OCI-LY3 (cell line): ENCODE measurements around the gene QPCT.
A peak's percentile ranks its signal among the peaks of the same experiment; 100 is the strongest.

ENCODE experiments used
- H2AFZ ChIP-seq: fragments of 200-600, 300-600 bp; shearing (Covaris generic); 2 replicates; pipeline ENCODE4 v1.6.0; 2014; ENCODE audit warnings: antibody characterized with exemption, low read depth, low read length
- H3K27ac ChIP-seq: fragments of 200-600, 300-600 bp; sonication (generic); 2 replicates; pipeline ENCODE4 v1.5.1; 2014; ENCODE audit warnings: mild to moderate bottlenecking, low read length, moderate library complexity, mixed read lengths
- H3K27me3 ChIP-seq: fragments of 200-600, 300-600 bp; sonication (generic); 2 replicates; pipeline ENCODE4 v1.6.1; 2014; ENCODE audit warnings: low read depth, low read length, mixed read lengths
- H3K36me3 ChIP-seq: fragments of 200-600, 300-600 bp; sonication (generic); replicated peaks from 2 replicates; pipeline ENCODE3; 2014; ENCODE audit warnings: low read depth, low read length, mixed read lengths
- H3K4me1 ChIP-seq: fragments of 300-600, 200-600 bp; sonication (generic); 2 replicates; pipeline ENCODE4 v1.6.1; 2014; ENCODE audit warnings: low read length, mixed read lengths
- H3K4me2 ChIP-seq: fragments of 200-600, 300-600 bp; sonication (generic); 2 replicates; pipeline ENCODE4 v1.6.1; 2014; ENCODE audit warnings: low read length, mixed read lengths
- H3K4me3 ChIP-seq: fragments of 300-600, 200-600 bp; sonication (generic); 2 replicates; pipeline ENCODE4 v1.5.1; 2014; ENCODE audit warnings: antibody characterized with exemption, mild to moderate bottlenecking, low read length, moderate library complexity
- H3K79me2 ChIP-seq: fragments of 300-600, 200-600 bp; shearing (Covaris generic); 2 replicates; pipeline ENCODE4 v1.6.1; 2014; ENCODE audit warnings: mild to moderate bottlenecking, low read length, mixed read lengths
- H3K9ac ChIP-seq: fragments of 300-600, 200-600 bp; shearing (Covaris generic); 2 replicates; pipeline ENCODE4 v1.6.0; 2014; ENCODE audit warnings: mild to moderate bottlenecking, low read length, moderate library complexity
- H3K9me3 ChIP-seq: fragments of 200-600, 300-600 bp; shearing (Covaris generic); 2 replicates; pipeline ENCODE4 v1.6.1; 2014; ENCODE audit warnings: low read length, mixed read lengths; ENCODE audit not compliant: insufficient read depth
- H4K20me1 ChIP-seq: fragments of 200-600, 300-600 bp; sonication (generic); 2 replicates; pipeline ENCODE4 v1.6.1; 2016; ENCODE audit warnings: low read length, mixed read lengths; ENCODE audit not compliant: insufficient read depth
- EZH2phosphoT487 ChIP-seq: fragments of 200-600 bp; shearing (Covaris generic); IDR thresholded peaks from 2 replicates; pipeline ENCODE4 v1.6.1; 2018; ENCODE audit warnings: antibody characterized with exemption, mixed run types, low read depth
- TF ChIP-seq, protein P1 (sequence below): fragments of 200-600, 300-600 bp; sonication (generic); IDR thresholded peaks from 2 replicates; pipeline ENCODE4 v1.5.1; 2014; ENCODE audit warnings: antibody characterized with exemption, low read length, low read depth

QPCT gene

DNA sequence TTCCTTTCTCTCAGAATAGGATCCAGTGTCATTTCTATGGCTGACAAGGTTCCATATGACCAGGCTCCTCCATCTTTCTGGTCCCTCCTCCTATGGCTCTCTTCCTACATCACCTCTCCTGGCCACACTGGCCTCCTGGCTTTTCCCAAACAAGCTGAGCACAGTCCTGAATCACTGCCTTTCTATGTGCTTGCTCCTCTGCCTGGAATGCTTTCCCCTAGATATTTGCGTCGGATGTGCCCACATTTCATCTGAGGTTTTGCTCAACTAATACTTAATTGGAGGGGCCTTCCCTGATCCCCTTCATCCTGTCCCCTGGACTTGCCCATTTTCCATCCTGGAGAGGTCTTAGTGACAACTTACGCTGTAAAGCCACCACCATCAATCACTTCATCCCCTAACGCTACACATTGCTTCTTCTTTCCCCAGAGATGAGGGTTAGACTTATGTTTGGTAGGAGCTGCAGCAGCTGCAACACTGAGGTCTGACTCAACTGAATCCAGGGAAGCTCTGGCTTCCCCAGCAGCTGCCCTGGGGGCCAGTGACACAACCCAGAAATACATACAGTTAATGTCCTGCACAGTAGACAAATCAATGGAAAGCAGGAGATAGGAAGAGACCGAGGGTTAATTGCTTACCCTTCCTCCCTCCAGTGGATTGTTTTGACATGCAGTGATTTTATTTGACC, 42.9 kb downstream of the QPCT start:
- Histone ChIP-seq H3K4me1 (peaks cover 49% of the 10 kb centered on the region), H3K36me3 (no peaks in the 10 kb centered on the region), H3K4me2 (no peak overlapping the region), H4K20me1 (no peaks in the 10 kb centered on the region), H3K27me3 (peaks cover 21% of the 10 kb centered on the region), H3K9me3 (no peaks in the 10 kb centered on the region), H3K79me2 (no peaks in the 10 kb centered on the region), H2AFZ (no peak overlapping the region), H3K9ac (no peak overlapping the region), H3K27ac (no peak overlapping the region), H3K4me3 (no peak overlapping the region)
- no peak for TF ChIP-seq EZH2phosphoT487

DNA sequence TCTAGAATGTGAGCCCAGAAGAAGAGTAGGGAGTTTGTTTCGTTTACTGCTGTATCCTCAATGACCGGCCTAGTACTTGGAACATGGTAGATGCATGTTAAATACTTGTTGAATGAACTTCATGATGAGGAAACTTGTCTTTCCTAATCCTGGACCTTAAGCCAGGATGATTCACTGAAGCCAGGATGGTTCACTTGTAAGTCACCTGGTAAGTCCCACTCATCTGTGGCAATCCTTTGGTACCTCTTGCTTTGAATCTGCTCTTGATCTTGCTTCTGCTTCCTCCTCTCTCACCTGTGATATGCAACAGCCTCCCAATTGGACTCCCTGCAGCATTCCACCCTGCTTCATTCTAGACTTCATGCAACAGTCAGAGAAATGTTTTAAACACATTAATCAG, 43.6 kb downstream of the QPCT start:
- H2AFZ ChIP-seq, result no peak overlapping the region
- no peak overlapping the region for H3K9ac ChIP-seq
- no peaks in the 10 kb centered on the region for H3K79me2 ChIP-seq
- no peak overlapping the region for H3K4me3 ChIP-seq
- H3K4me1 ChIP-seq, result peaks cover 49% of the 10 kb centered on the region
- no peak overlapping the region for H3K27ac ChIP-seq
- no peaks in the 10 kb centered on the region for H4K20me1 ChIP-seq
- H3K9me3 ChIP-seq, result no peaks in the 10 kb centered on the region
- TF ChIP-seq, protein P1, sequence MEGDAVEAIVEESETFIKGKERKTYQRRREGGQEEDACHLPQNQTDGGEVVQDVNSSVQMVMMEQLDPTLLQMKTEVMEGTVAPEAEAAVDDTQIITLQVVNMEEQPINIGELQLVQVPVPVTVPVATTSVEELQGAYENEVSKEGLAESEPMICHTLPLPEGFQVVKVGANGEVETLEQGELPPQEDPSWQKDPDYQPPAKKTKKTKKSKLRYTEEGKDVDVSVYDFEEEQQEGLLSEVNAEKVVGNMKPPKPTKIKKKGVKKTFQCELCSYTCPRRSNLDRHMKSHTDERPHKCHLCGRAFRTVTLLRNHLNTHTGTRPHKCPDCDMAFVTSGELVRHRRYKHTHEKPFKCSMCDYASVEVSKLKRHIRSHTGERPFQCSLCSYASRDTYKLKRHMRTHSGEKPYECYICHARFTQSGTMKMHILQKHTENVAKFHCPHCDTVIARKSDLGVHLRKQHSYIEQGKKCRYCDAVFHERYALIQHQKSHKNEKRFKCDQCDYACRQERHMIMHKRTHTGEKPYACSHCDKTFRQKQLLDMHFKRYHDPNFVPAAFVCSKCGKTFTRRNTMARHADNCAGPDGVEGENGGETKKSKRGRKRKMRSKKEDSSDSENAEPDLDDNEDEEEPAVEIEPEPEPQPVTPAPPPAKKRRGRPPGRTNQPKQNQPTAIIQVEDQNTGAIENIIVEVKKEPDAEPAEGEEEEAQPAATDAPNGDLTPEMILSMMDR, result no peak
- TF ChIP-seq EZH2phosphoT487, result no peak
- H3K27me3 ChIP-seq, result peaks cover 21% of the 10 kb centered on the region
- H3K4me2 ChIP-seq, result no peak overlapping the region
- no peaks in the 10 kb centered on the region for H3K36me3 ChIP-seq

DNA sequence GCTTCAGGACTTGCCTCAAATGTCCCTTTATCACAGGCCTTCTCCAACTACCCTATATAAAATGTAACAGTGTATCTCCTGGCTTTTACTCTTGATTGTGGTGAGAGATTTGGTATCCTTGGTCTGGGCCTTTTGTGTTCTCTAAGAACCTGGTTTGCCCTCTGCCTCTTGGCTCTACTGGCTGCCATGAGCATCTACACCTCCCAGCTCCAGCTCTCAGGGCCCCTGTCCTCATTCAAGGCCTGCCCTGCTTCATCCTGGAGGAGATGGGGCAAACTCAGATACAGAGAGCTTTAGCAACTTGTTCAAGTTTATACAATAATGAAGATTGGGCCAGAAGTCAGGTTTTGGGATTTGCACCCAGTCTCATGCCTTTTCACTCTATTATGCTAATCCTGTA, 45.0 kb downstream of the QPCT start:
- H3K79me2 ChIP-seq, result no peaks in the 10 kb centered on the region
- no peak overlapping the region for H2AFZ ChIP-seq
- H3K4me3 ChIP-seq, result peak overlapping the region; percentile 56
- H3K4me2 ChIP-seq, result peak overlapping the region; percentile 72
- H3K27me3 ChIP-seq, result peaks cover 21% of the 10 kb centered on the region
- H3K9ac ChIP-seq, result peak overlapping the region; percentile 52; the same call in 1 of the 2 replicates
- H3K27ac ChIP-seq, result peak overlapping the region; percentile 84
- no peaks in the 10 kb centered on the region for H3K36me3 ChIP-seq
- H4K20me1 ChIP-seq, result no peaks in the 10 kb centered on the region
- H3K4me1 ChIP-seq, result peaks cover 55% of the 10 kb centered on the region
- TF ChIP-seq EZH2phosphoT487, result no peak
- TF ChIP-seq, protein P1, result no peak
- no peaks in the 10 kb centered on the region for H3K9me3 ChIP-seq

DNA sequence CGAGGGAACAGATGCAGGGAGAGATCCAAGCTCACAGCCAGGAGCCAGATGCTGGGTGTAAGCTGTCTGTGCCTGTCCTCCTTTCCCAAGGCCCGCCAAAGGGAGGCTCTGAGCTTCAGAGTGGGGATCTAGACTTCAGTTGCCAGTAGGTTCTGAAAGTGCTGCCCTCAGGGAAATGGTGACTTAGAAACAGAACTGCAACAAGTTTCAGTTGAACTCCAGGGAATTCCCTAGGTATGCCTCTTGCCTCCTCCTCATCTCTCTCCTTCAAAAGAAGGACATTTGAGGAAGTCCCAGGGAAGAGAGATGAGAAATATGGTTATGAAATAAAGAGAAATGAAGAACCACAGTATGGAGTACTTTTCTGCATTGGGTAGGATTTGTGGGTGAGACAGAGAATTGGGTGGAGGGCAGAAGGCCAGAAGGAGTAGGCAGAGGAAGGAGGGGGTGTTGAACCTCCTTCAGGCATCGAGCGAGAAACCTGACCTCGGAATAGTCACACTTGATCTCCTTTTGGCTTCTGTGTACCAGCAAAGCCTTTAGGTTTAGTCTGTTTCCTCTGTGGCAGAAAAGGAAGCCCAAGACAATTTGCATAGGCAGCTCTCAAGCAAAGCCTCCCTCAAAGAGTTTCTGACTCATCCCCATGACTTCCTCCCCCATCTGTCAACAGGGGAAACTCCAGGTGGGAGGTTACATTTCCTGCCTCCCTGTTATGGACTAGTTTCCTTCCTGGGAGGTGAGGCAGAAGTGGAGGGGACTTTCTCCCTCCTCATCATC, 45.7 kb downstream of the QPCT start:
- H3K36me3 ChIP-seq, result no peaks in the 10 kb centered on the region
- H3K9ac ChIP-seq, result peak overlapping the region; percentile 52; the same call in 1 of the 2 replicates
- H4K20me1 ChIP-seq, result no peaks in the 10 kb centered on the region
- H3K4me1 ChIP-seq, result peaks cover 57% of the 10 kb centered on the region
- H3K79me2 ChIP-seq, result no peaks in the 10 kb centered on the region
- H3K27me3 ChIP-seq, result peaks cover 21% of the 10 kb centered on the region
- no peak overlapping the region for H2AFZ ChIP-seq
- H3K9me3 ChIP-seq, result no peaks in the 10 kb centered on the region
- H3K4me2 ChIP-seq, result peak overlapping the region; percentile 72
- H3K27ac ChIP-seq, result peak overlapping the region; percentile 84
- TF ChIP-seq EZH2phosphoT487, result no peak
- TF ChIP-seq, protein P1, result no peak; the same call in 1 of the 2 replicates
- H3K4me3 ChIP-seq, result peak overlapping the region; percentile 56
